ENCODE measurements around the gene PDK4.
"Not testable (repeated sequence)": the region's sequence is repeated elsewhere in the genome, so short reads cannot be mapped to it uniquely, and the experiment has no call there.

The PDK4 gene

DNA sequence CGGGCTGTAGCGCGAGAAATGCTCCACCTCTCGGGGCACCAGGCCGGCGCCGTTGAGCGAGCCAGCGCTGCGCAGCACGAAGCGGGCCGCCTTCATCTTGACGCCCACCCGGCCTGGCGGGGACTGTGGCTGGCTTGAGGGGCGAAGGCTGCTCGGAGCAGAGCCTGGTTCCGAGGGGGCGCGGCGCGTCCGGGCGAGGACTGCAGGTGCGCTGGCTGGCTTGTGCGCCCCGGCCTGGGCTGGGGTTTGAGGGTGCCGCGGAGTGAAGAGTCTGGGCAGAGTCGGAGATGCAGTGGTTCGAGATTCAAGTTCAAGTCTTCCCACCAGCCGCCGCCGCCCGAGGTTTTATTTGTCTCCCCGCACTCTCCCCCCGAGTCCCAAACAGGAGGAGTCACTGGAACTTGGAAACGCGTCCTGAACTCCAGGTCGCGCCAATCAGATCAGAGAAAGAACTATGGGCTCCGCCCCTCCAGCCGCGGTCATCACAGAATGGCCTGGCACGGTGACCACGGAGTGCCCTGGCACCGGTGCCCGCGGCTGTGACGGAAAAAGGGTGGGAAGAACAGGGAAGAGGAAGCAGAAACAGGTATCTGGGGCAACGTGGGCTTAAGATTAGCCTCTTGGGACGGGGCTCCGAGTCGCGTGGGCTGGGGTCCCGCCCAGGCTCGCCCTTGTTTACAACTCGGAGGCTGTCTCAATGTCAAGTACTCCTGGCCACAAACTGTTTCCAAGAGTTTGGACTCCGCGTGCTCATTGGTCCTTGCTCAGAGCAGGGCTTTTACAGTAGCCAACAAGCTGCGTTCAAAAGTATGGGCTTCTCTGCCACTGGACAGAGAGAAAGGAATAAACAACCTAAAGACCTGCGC is at the start of gene PDK4:
Gene PDK4, minus strand, starts transcription at position 319 of the 866 bp plus-strand sequence. Its CDS starts 223 bp downstream, at position 96.
- peak; percentile 23 to 35 for DNase-seq

DNA sequence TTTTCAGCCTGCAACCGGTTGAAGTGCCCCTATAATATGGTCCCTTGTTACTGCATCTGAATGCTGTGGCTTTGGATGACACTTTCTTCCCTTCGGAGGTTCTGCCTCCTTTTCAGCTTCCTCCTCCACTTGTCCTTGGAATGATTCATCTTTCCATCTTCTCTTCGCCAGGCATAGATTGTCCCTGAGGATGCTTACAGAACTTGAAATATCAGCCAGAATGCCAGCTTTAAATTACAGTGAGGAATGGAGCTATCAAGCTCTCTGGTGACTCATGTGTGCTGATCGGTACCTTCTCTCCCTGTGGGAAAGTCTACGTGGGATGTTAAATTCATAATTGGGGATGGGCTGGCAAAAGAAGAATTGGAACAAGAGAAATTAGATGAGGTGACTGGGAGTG is 45.9 kb upstream of the PDK4 start:
- no peak for DNase-seq

- no peak for DNase-seq
Observed at GRCh38 chr7:95636140-95636940, 40.0 kb upstream of the PDK4 start.

GRCh38 chr7:95632609-95633008 is 36.3 kb upstream of the PDK4 start:
- DNase-seq, result no peak

DNA sequence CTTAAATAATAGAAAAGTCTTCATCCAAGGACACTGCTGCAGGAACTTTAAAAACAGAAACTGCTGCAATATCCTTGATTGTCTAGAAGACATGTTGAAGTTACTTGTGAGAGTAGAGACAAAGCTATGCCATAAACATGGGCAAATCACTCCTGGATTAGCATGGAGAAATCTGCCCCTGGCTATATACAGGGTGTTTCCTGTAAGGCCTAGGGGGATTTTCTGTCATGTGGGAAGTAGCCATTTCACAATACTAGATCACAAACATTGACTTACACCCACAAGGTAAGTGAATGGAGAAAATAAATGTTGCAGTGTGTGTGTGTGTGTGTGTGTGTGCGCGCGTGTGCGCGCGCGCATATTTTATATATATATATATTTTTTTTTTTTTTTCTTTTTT is 35.2 kb upstream of the PDK4 start:
- no peak for DNase-seq

DNA sequence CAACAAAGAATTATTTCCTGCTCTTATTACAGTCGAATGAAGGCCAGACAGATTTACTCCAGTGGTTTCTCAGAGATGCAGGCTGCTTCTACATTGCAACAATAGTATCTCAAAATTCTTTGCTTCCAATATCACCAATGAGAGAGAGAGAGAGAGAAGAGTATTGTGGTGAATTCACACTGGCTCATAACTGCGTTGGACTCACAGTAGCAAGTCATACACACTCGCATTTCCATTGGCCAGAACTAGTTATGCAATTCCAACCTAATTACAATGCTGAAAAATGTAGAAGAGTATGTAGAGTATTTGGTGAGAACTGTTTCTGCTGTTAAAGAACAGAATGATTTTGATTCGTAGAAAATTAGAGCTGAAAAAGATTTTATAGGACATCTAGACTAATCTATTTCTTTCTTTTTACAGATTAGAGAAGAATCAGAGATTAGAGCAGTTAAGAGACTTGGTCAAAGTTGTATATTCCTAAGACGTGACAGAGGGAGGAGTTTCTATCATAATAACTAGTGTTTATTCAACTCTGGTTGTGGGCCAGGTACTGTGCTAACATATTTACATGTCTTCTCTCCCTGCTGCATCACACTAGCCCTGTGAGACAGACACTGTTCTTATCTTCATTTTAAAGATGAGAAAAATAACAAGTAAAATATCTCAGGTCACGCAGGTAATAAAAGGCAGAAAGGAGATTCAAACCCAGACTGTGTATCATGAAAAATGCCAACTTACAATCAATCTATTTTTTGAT is 34.6 kb upstream of the PDK4 start:
- no peak for DNase-seq

DNA sequence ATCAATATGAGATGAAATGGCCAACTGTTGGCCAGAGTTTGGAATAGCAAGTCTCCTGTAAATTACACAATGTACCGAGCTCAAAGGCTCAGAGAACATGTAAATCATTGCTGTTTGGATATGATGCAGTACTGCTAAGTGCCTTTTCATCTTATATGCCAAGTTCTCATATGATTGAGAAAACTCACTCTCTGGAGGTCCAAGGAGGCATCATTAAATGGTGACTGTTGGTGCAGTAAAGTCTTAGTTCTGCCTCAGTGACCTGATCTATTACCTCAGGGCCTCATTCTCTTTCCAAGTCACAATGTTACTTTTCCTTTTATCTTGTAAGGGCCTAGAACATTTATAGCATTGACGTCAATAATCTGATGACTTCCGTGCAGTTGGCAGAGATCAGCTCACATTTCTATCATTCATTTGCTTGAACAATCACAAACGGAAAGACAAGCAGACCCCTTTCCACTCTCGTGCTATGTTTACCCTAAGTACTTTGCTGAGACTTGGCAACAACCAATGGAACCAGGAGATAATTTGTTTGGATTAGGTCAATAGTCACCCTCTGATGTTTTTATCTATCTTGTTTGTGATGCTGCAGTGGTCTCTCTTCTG is 32.6 kb upstream of the PDK4 start:
- peak in 1 of 2 experiments; percentile 34 for DNase-seq

- DNase-seq, result no peak
Observed at GRCh38 chr7:95623788-95624187, 27.5 kb upstream of the PDK4 start.

DNA sequence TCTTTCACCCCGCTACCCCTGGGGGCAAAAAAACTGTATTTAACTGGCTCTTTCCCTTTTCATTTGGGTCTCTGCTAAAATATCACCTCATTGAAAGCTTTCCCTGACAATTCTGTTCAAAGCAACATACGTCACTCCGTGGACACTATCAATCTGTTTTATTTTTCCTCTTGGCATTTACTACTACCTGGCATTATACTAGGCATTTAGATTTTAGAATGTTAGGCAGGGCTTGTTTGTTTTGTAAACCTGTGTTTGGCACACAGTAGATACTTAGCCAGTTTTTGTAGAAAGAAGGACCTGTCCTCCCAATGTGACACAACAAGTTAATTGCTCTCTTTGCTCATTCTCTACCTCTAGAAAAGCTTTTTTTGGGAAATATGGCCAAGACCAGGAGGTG is 26.5 kb upstream of the PDK4 start:
- no peak for DNase-seq

GRCh38 chr7:95622001-95622549 is 25.8 kb upstream of the PDK4 start:
- DNase-seq, result no peak

DNA sequence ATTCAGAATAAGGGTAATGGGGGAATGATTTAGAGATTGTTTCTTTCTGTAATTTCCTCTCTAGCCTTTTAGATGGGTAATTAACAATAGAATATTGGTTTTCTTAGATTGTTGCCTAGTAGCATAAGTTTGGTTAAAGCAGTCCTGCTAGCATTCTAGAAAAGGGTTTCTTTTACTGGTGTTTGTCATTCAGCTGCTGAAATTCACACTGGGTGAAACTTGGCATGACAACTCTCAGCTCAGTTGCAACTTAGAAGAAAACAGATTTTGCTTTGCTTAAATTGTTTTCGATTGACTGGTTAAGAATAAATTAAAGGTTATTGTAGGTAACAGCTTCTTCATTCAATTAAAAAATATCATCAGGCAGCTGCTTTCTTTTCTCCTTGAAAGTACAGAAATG is 25.1 kb upstream of the PDK4 start:
- DNase-seq, result no peak

DNA sequence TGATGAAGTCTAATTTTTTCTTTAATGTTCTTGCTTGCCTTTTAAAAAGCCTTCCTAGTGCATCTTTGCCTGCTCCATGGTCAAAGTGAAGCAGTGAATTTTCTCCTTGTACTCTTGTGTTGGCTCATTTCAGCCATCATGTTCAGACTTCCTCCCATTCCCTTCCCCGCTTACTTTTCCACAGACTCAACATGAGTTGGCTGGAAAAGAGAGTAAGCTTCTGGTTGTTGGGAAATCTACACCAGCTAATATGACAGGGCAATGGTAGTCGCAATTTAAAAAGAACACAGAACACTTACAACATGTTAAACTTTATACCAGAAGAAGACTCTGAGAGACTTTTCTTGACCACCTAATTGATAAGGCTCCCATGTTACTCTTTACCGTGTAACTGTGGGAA is 24.3 kb upstream of the PDK4 start:
- no peak for DNase-seq

- DNase-seq, result no peak
Observed at GRCh38 chr7:95619921-95620320, 23.6 kb upstream of the PDK4 start.

- no peak for DNase-seq
Observed at GRCh38 chr7:95619517-95619916, 23.2 kb upstream of the PDK4 start.

- DNase-seq, result no peak
Observed at GRCh38 chr7:95614442-95614940, 18.2 kb upstream of the PDK4 start.

GRCh38 chr7:95611224-95611623 is 14.9 kb upstream of the PDK4 start:
- DNase-seq, result no peak

GRCh38 chr7:95609277-95609971 is 13.1 kb upstream of the PDK4 start:
- DNase-seq, result peak; percentile 58 to 92

GRCh38 chr7:95608359-95609173 is 12.2 kb upstream of the PDK4 start:
- DNase-seq, result no peak

DNA sequence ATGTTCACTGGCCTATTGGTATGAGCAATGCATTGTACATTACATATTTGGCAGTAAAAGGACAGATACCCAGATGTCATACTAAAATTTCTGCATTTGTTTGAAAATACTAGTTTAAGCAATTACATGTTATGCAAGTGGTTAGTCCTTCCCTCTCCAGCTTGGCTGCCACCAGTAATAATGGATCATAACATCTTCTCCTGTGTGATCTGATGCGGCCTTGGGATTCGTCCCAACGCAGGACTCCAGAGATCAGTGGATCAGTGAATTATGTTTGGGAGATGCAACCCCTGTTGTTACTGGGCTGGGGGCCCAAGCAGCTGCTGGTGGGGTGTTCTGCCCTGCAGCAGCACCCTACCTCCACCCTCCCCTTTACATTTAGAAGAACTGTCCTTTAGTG is 11.2 kb upstream of the PDK4 start:
- DNase-seq, result no peak

DNA sequence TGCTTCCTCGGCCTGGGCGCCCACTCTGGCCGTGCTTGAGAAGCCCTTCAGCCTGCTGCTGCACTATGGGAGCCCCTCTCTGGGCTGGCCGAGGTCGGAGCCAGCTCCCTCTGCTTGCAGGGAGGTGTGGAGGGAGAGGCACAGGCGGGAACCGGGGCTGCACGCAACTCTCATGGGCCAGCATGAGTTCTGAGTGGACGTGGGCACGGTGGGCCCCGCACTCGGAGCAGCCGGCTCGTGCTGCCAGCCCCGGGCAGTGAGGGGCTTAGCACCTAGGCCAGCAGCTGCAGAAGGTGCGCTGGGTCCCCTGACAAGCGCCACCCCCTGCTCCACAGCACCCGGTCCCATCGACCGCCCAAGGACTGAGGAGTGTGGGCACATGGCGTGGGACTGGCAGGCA is 9.0 kb upstream of the PDK4 start:
- no peak for DNase-seq

DNA sequence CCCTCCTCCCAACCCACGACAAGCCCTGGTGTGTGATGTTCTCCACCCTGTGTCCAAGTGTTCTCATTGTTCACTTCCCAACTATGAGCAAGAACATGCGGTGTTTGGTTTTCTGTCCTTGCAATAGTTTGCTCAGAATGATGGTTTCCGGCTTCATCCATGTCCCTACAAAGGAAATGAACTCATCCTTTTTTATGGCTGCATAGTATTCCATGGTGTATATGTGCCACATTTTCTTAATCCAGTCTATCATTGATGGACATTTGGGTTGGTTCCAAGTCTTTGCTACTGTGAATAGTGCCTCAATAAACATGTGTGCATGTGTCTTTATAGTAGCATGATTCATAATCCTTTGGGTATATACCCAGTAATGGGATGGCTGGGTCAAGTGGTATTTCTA is 8.5 kb upstream of the PDK4 start:
- not testable (repeated sequence) for DNase-seq
